Measurements from ENCODE around the gene LYVE1.

LYVE1 gene

DNA sequence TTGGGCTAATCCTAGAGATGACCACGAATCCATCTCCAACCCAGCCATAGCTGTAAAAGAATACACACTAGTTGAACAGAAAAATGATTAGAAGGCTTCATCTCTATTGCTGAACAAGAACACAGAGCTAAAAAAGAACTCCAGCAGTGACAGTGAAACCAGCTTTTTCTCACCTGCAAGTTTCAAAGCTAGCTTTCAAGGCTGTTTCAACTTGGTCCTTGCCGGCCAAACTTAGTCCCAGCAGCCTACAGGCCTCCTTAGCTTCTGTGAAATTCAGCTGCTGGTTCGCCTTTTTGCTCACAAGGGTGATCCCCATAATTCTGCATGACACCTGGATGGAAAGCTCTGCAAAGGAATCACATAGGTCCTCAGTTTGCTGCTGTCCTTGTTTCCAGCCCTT, 4.4 kb downstream of the LYVE1 start:
- DNase-seq = no peak
- intact Hi-C loops (cut with DNase I) = loop anchor here (10.0 kb wide), 1 partner anchor 171 kb away; no protein-coding TSS in a partner anchor

DNA sequence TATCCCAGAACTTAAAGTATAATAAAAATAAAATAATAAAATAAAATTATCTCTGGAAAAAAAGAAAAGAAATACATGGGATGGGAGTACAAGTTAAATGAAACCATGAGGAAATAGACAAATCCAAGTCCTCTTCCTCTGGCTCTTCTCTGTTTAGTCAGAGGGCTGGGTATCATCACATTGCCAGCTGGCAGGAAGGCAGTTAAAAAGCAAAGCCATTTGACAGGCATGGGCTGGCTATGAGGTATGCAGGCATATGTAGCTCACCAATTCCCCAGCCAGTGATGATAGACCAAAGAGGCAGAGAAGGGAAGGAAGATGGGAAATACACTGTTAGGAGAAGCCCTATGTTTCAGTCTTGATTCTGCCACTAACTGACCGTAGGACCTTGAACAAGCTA, 6.5 kb downstream of the LYVE1 start:
- DNase-seq = no peak
- intact Hi-C loops (cut with DNase I) = loop anchor here (10.0 kb wide), 1 partner anchor 173 kb away; no protein-coding TSS in a partner anchor

DNA sequence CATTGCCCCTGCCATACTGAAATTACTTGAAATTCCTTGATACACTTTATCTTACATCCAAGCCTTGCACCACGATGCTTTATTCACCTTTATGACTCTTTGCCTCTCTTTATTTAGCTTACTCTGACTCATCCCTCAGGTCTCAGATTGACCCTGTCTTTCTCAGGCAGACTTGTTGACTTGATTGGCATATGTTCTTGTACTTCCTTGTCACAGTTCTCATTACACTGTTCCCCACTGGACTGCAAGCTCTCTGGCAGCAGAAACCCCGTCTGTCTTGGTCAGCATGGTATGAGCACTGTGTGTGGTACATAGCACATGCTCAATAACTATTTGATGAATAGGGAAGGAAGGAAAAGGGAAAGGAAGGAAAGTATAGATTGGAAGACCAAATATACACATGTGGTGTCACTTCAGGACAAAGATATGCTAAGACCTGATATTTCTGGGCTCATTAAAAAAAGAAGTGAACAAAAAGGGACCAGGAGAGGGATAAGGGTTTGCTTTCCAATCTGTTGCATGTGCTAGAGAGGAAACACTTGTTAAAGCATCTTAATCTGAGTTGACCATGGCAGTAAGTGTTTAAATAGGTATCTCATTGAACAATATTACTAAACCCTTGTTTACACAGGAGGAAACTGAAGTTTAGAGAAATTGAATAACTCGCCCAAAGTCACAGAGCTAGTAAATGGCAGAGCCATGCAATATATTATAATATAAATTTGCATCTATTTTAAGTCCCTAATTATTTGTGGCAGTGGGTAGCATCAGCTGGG, 7.2 kb downstream of the LYVE1 start:
- no peak for DNase-seq
- intact Hi-C loops (cut with DNase I) = loop anchor here (10.0 kb wide), 1 partner anchor 174 kb away; no protein-coding TSS in a partner anchor

DNA sequence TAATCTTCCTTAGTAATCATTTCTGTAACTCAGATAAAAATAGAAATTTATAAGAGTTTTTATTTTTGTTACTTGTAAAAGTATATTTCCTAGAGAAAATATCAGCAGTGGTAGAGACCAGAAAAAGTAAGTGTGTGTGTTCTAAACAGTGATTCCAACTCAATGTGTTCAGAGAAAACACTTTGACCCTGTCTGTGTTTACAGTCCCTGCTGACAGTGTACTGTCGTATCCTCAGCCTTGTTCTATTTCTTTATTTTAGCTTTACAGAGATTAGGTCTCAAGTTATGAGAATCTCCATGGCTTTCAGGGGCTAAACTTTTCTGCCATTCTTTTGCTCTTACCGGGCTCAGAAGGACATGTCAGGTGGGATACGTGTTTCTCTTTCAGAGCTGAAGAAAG, 10.2 kb downstream of the LYVE1 start:
- intact Hi-C loops (cut with DNase I) = no loop called here
- no peak for DNase-seq

DNA sequence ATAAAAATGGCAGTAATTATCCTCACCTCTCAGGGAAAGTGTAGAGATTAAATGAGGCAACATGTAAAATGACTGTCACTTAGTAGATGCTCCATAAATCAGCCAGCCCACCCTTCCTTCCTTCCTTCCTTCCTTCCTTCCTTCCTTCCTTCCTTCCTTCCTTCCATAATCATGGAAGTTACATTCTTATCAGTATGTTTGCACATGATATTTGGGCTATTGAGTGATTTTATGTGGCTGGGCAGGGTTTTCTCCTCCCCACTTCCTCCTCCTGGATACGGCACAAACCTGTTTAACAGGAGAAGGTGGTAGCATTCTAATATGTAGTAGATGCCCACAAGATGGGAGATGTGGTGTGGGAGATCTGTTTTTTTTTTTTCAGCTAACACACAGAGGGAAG, 11.9 kb downstream of the LYVE1 start:
- no peak for DNase-seq
- intact Hi-C loops (cut with DNase I) = no loop called here

DNA sequence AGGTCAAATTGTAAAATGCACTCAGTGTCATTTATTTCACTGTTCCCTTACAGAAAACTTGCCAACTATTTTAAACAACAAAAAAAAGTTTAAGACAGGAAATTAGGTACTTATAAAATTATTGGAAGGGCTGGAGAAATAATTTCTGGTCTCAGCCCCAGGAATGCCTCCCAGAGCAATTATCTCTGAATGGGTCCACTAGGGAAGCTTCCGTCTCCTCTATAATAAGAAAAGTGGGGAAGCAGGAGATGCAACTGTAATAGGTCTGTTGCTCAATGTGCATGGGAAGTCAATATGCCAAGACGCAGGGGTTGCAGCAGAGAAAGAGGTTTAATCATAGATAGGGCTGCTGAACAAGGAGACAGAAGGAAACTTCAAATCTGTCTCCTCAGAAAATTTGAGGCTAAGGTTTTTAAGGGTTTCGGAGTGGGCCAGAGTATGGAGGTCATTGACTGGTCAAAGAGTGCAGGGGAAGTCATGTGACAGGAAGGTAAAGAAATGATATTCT, 16.6 kb downstream of the LYVE1 start:
- no peak for DNase-seq
- intact Hi-C loops (cut with DNase I) = no loop called here

DNA sequence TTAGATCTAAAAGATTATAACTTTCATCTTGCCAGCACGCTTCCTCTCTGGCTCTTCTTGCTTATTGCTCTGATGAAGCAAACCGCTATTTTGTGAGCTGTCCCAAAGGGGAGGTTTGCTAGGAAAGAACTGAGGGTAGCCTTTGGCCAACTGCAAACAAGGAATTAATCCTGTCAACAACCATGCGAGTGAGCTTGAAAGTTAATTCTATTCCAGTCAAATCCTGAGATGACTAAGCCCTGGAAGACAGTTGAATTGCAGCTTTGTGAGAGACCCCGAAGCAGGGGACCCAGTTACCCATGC, 17.2 kb downstream of the LYVE1 start:
- no peak for DNase-seq
- intact Hi-C loops (cut with DNase I) = no loop called here

DNA sequence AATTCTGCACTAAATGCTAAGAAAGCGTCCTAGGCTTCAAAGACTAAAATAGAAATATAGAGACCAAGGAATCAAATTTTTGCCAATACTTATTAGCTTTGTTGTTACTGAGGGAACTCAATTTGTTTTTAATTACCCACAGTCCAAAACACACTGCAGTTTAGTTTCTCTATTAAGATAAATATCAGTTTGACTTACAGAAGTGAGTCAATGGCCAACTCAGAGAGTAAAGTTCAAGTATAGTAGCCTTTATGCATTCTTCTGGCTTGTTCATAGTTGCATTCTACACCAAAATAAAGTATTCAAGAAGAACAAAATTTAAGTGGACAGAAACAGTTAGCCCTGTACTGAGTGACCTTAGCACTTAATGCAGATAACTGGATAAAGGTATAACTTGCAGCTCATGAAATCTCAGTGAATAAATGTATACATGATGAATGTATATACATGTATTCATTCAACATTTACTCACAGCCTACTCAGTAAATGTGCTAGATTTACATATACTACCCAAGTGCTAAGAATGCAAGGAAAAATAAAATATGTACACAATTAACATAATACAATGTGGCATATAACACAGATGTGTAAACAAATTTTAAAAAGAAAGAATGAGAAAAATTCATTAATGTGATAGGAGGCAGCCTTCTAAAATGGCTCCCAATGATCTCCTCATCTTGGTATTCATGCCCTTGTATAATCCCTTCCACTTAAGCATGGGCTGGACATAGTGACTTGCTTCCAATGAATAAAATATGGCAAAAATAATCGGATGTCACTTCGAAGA, 17.8 kb downstream of the LYVE1 start:
- intact Hi-C loops (cut with DNase I) = no loop called here
- no peak for DNase-seq

DNA sequence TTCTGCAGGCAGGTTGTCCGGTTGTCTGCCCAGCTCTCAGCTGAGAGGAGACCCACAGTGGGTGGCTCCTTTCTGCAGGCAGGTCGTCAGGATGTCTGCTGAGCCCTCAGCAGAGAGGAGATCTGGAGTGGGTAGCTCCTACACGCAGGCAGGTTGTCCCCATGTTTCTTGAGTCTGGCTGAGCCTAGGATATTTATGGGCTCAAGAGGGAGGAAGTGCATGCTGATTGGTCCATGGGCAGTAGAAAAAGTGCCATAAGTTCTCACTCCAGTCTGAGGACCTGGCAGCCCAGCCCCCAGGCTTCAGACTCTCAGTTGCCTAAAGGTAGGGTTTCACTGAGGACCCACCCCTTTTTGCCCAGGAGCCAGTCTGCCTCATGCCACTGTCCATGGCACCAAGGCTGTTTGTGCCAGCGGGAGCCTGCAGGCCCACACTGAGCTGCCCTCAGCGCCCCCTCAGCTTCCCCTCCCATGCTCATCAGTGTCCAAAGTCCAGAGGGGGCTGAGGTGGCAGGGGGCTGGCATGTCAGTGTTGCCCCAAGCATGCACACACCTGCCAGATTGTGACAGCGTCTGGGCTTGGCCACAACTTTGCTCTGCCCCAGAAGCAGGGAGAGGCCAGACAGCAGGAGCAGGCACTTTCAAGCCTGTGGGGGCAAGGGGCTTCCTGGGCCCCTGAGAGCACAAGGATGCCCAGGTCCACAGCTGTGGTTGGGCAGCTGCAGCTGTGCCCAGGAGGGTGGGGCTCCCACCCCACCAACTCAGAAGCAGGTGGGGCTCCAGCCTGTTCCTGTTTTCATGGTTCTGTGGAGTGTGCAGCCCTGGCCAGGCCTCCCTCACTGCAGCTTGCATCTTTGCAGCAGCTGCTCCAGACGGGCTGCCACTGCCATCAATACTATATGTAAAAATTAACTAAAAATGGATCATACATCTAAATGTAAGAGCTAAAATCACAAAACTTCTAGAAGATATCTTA, 23.7 kb downstream of the LYVE1 start:
- DNase-seq = peak in 1 of 10 donors; percentile 69
- intact Hi-C loops (cut with DNase I) = no loop called here

DNA sequence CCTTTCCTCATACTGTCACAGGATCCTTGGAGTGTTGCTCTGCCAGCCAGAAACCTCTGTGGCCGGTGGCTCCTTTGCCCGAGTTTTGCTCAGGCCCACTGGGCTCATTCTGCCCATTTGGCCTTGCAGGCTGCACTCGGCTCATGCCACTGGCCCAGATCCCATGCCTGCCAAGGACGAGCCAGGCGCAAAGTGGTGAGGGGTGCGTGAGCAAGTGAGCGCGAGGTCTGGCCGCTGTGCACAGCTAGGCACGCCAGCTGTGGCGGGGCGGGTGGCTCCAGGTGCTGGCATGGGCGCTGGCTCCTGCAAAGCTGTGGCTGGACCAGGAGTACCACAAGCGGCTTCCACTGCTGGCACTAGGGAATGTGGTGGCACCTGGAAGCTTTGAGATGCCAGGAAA, 24.7 kb downstream of the LYVE1 start:
- intact Hi-C loops (cut with DNase I) = no loop called here
- DNase-seq = peak in 2 of 10 donors; percentile 46 to 80

DNA sequence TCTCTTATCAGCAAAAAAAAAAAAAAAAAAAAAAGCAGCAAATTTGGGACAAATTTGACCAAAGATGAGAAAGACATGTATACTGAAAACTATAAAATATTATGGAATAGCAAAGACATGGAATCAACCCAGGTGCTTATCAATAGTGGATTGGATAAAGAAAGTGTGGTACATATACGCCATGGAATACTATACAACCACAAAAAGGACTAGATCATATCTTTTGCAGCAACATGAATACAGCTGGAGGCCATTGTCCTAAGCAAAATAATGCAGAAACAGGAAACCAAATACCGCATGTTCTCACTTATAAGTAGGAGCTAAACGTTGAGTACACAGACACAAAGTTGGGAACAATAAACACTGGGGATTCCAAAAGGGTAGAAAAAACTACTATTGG, 25.7 kb downstream of the LYVE1 start:
- intact Hi-C loops (cut with DNase I) = no loop called here
- DNase-seq = no peak

DNA sequence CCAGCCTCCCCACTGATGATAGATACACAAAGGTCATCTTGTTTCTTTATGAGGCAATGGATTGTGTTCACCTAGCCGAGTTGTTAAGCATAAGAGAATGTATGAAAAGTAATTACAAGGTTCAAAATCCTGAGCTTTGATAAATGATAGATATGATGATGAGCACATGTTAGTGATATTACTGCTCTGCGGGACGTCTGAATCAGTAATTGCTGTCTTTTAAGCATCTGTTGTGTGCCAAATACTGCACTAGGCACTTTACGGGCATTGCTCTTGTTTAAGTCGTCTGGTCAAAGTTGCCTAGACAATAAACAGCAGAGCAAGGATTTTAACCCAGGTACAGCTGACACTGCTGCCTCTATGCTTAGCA, 26.9 kb downstream of the LYVE1 start:
- no peak for DNase-seq
- intact Hi-C loops (cut with DNase I) = no loop called here

DNA sequence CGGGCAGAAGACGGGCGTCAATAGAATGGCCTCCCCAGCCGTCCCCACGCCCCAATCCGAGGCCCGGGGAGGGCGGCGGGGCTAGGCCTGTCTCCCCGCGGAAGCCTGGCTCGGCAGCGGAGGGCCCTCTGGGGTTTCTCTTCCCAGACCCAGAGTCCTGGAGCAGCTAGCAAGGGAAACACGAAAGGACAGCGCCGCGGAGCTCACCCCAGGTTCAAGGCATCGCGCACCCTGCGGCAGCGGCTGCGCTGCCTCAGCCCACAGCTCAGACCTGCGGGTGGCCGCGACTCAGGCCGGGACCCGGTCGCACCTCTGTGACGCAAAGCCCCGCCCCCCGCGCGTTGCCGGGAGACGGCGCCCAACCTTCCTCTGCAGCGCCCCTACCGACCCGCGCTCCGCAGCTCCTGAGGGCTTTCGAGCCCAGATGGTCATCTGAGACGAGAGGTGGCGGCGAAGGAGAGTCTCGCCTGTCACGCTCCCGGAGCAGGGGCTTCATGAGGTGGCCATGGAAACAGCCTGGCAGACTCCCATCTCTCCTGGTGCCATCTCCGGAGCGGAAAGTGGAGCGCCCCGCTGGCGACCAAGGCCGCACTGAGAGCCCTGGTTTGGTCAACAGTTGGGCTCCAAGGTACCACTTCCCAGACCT, 27.4 kb downstream of the LYVE1 start, which contains the start of gene RNF141:
TSS of gene RNF141 (minus strand) at position 273 of the 646 bp plus-strand sequence. CDS start 7,029 bp downstream, outside the sequence.
- DNase-seq = peak; percentile 92 to 99 (median 96)
- intact Hi-C loops (cut with DNase I) = no loop called here

DNA sequence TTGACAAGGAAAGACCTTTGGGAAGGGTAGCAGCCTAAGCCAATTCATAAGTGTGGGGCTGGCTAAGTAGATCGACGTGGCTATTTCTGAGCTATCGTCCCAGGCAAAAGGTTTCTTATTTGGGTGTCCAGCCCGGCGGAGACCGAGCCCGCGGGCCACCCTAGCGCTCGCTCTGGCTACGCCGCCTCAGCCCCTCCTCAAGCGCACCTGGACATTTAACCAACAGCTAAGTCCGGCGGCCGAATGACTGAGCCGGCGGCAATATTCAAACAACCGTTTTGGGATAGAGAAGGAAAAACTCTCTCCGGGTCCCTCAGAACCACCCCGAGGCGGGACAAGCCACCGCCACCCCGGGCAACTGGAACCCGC, 27.9 kb downstream of the LYVE1 start:
- intact Hi-C loops (cut with DNase I) = no loop called here
- DNase-seq = peak in 8 of 10 donors; percentile 33 to 91 (median 56)

DNA sequence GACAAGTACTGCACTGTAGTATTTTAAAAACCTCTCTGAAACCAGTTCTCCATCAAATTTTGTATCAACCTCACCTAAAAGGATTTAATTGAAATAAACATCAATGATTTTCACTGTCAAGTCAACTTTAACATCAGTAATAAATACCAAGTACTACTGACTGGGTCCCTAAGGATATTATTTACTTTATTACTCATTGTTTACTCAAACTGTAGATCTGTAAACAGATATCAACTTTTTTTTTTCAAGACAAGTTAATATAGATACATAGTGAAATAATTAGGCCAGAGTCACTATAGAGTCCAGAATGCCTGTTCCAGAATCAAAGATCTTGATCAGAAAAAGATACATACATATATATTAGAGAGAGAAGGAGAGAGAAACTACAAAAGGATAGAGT, 29.1 kb downstream of the LYVE1 start:
- intact Hi-C loops (cut with DNase I) = no loop called here
- no peak for DNase-seq

DNA sequence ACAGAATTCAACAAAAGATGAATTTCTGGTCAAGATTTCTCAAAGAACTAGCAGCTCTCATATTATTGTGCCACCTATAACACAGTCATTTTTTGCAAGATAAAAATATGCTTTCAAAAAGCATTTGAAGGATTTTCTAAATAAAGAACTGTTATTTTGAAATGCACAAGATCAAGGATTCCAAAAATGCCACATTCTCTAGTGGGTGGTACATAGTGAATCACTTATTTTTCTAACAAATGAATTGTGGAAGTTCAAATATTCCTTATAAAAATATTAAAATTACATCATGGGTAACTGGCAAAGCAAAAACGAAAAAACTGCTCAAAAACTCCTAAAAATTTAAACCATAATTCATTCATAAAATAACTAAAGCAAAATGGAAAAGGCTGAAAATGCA, 29.5 kb downstream of the LYVE1 start:
- intact Hi-C loops (cut with DNase I) = no loop called here
- no peak for DNase-seq

DNA sequence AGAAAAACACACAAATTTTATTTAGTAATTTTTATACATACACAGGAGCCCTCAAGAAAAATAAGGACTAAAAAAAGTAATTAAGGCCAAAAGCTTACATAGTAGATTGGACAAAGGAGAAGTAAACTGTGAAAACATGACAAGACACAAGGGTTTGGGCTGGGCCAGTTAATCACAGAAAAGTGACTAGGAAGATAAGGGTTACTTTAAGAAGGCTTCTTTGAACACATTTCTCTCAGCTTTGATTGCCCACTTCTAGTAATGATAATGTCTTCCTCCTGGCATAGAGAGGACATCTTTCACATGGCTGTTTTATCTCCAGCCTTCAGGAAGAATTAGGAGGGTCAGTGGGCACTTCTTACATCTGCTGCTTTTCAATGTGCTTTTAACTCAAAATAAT, 30.9 kb downstream of the LYVE1 start:
- no peak for DNase-seq
- intact Hi-C loops (cut with DNase I) = no loop called here

DNA sequence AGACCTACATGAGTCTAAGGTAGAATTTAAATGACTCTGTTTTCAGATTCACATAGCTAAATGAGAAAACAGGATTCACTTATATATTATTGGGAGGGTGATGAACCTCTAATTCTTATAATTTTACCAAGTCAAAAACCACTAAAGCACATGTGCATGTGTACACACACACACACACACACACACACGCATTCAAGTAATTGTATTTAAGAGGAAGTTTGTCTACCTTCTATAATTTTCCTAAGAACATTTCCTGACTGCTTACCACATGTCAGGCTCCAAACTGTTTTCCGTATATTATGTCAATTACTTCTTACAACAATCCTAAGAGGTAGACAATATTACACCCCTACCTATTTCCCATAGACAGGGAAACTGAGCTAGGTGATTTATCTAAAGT, 34.1 kb downstream of the LYVE1 start:
- no peak for DNase-seq
- intact Hi-C loops (cut with DNase I) = loop anchor here (5.0 kb wide), 1 partner anchor 82 kb away; no protein-coding TSS in a partner anchor

DNA sequence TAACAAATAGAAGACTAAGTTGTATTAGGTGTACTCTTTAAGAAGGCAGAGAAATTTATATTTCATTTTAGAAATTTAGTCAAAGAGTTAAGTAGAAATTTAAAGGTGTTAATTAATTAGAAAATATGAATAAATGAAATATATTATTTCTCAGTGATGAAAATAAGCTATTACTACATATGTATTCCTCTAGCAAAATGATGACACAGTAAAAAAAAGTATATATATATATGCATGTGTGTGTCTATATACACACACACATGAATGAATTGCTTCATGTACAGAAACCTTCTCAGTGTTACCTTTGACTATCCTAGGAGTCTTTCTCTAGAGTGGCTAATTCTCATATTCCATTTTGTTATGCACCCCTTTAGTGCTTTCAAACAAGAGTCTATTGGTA, 35.1 kb downstream of the LYVE1 start:
- no peak for DNase-seq
- intact Hi-C loops (cut with DNase I) = loop anchor here (5.0 kb wide), 1 partner anchor 81 kb away; no protein-coding TSS in a partner anchor

DNA sequence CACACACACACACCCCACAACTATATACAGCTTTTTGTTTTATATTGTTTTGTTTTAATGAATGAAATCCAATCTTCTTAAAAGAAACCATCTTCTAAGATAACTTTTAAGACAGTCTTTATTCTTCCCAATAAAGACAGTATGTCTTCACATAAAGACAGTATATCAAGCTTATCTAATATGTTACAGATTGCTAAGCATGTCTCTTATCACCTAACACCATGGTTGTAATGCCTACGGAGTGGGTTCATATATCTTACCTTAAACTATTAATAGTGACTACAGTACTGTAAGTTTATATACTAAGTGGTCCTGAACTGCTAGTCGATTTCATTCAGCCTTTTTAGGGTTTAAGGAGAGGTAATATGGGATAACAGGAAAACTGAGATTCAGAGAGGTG, 35.9 kb downstream of the LYVE1 start:
- intact Hi-C loops (cut with DNase I) = loop anchor here (5.0 kb wide), 1 partner anchor 80 kb away; no protein-coding TSS in a partner anchor
- no peak for DNase-seq
